GM19035 (cell line): ENCODE data around the gene QPCT.
A peak's percentile ranks its signal among the peaks of the same experiment; 100 is the strongest.

Source experiments
- ATAC-seq: cut with Tn5 transposase; IDR thresholded peaks from one replicate; pipeline ENCODE4 v1.9.1; 2021; ENCODE audit not compliant: unreplicated experiment

QPCT gene

GRCh38 chr2:37324786-37325624 lies 19.4 kb upstream of the QPCT start, which contains the start of gene PRKD3:
TSS of gene PRKD3 (minus strand) at chr2:37324833. CDS start at chr2:37316524, 8,309 bp downstream.
- ATAC-seq, result peak; percentile 71

- ATAC-seq, result no peak
These were observed 18.8 kb upstream of the QPCT start for GRCh38 chr2:37325625-37326071.

- ATAC-seq, result no peak
These were observed 18.1 kb upstream of the QPCT start for GRCh38 chr2:37326285-37326684.

GRCh38 chr2:37326866-37327634 lies 17.4 kb upstream of the QPCT start:
- no peak for ATAC-seq

- no peak for ATAC-seq
These were observed 13.7 kb upstream of the QPCT start for GRCh38 chr2:37330681-37331080.

- ATAC-seq, result no peak
These were observed 11.9 kb upstream of the QPCT start for GRCh38 chr2:37332560-37332959.

GRCh38 chr2:37333256-37333655 lies 11.2 kb upstream of the QPCT start:
- ATAC-seq, result no peak

GRCh38 chr2:37335604-37336003 lies 8.8 kb upstream of the QPCT start:
- no peak for ATAC-seq

GRCh38 chr2:37337620-37338280 lies 6.7 kb upstream of the QPCT start:
- no peak for ATAC-seq

- no peak for ATAC-seq
These were observed 5.5 kb upstream of the QPCT start for GRCh38 chr2:37338933-37339332.

GRCh38 chr2:37340637-37341036 lies 3.8 kb upstream of the QPCT start:
- no peak for ATAC-seq

GRCh38 chr2:37342591-37343220 lies 1.7 kb upstream of the QPCT start:
- ATAC-seq, result no peak

GRCh38 chr2:37343537-37344434 lies 644 bp upstream of the QPCT start:
- ATAC-seq, result no peak

- ATAC-seq, result no peak
These were observed 3.7 kb downstream of the QPCT start for GRCh38 chr2:37348155-37348554.

- no peak for ATAC-seq
These were observed 4.9 kb downstream of the QPCT start for GRCh38 chr2:37349231-37349860.

GRCh38 chr2:37350034-37350433 lies 5.6 kb downstream of the QPCT start:
- no peak for ATAC-seq

GRCh38 chr2:37354531-37354930 lies 10.1 kb downstream of the QPCT start:
- no peak for ATAC-seq

- ATAC-seq, result no peak
These were observed 11.3 kb downstream of the QPCT start for GRCh38 chr2:37355735-37356134.

GRCh38 chr2:37356299-37356698 lies 11.9 kb downstream of the QPCT start:
- no peak for ATAC-seq

- no peak for ATAC-seq
These were observed 12.6 kb downstream of the QPCT start for GRCh38 chr2:37357069-37357468.
